ENCODE results near the gene GAB3. TPM values are rescaled to one million over a fixed set of nuclear protein-coding genes. Genes with fewer than 3 reads are reported as not detected.
"Not testable (repeated sequence)": the region's sequence is repeated elsewhere in the genome, so short reads cannot be mapped to it uniquely, and the experiment has no call there.

Gene GAB3
- total RNA-seq, 6 experiments from 2014 or later, result 0.64 to 1.7 (median 1.1) TPM

GRCh38 chrX:154657226-154657805 lies 93.6 kb downstream of the GAB3 start:
- TF ChIP-seq CTCF (IDR thresholded peaks at IDR 0.05) (no peak), POLR2A (IDR thresholded peaks at IDR 0.05) (no peak)
- no peaks in the 10 kb centered on the region for H3K36me3 ChIP-seq

GRCh38 chrX:154655786-154656185 lies 95.1 kb downstream of the GAB3 start:
- DNase-seq (no peak), ATAC-seq (no peak)
- Histone ChIP-seq H3K27ac (no peak overlapping the region), H3K4me3 (no peak overlapping the region), H3K9me3 (no peaks in the 10 kb centered on the region), H3K27me3 (no peaks in the 10 kb centered on the region), H3K36me3 (no peaks in the 10 kb centered on the region), H3K4me1 (no peaks in the 10 kb centered on the region)
- TF ChIP-seq POLR2A (IDR thresholded peaks at IDR 0.05), result no peak
- TF ChIP-seq CTCF (IDR thresholded peaks at IDR 0.05), result no peak
- WGBS (ENCODE audit: insufficient coverage, low coverage, low lambda C conversion rate, missing lambda C conversion rate), result 61% methylated on average over 3 of the region's 11 CpGs
- intact Hi-C loops (cut with DNase I), result no loop called here

More at GRCh38 chrX:154657226-154657805, 93.6 kb downstream of the GAB3 start:
- Histone ChIP-seq H3K27ac (no peak overlapping the region), H3K9me3 (no peaks in the 10 kb centered on the region), H3K4me1 (no peaks in the 10 kb centered on the region), H3K4me3 (no peak overlapping the region), H3K27me3 (no peaks in the 10 kb centered on the region)
- DNase-seq (no peak), ATAC-seq (no peak)
- 72% methylated on average over 14 of the region's 15 CpGs for WGBS (ENCODE audit: insufficient coverage, low coverage, low lambda C conversion rate, missing lambda C conversion rate)
- intact Hi-C loops (cut with DNase I), result no loop called here

GRCh38 chrX:154655346-154655745 lies 95.5 kb downstream of the GAB3 start:
- 47% methylated on average over 4 of the region's 6 CpGs for WGBS (ENCODE audit: insufficient coverage, low coverage, low lambda C conversion rate, missing lambda C conversion rate)
- DNase-seq (no peak), ATAC-seq (no peak)
- H3K27me3 ChIP-seq, result no peaks in the 10 kb centered on the region
- no peak overlapping the region for H3K4me3 ChIP-seq
- intact Hi-C loops (cut with DNase I), result no loop called here
- H3K4me1 ChIP-seq, result no peaks in the 10 kb centered on the region
- H3K9me3 ChIP-seq, result no peaks in the 10 kb centered on the region
- H3K36me3 ChIP-seq, result no peaks in the 10 kb centered on the region
- H3K27ac ChIP-seq, result no peak overlapping the region
- no peak for TF ChIP-seq CTCF (IDR thresholded peaks at IDR 0.05)
- no peak for TF ChIP-seq POLR2A (IDR thresholded peaks at IDR 0.05)

DNA sequence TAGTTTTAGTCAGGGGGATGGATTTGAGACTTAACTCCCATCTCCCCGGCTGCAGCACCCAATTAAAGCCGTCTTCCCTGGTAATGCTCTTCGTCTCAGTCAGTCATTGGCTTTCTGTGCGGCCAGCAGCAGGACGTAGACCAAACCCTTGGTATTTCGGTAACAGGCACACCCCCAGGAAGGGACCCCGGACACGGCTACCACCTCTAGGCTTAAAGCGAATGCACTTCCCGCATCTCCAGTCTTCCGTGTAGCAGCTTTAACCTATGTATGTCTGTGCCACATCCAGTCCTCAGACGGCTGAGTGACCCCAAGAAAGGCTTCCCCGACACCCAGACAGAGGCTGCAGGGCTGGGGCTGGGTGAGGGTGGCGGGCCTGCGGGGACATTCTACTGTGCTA lies 96.0 kb downstream of the GAB3 start:
- intact Hi-C loops (cut with DNase I), result no loop called here
- H3K27ac ChIP-seq, result no peak overlapping the region
- WGBS (ENCODE audit: insufficient coverage, low coverage, low lambda C conversion rate, missing lambda C conversion rate), result 81% methylated on average over 10 of the region's 15 CpGs
- no peaks in the 10 kb centered on the region for H3K27me3 ChIP-seq
- DNase-seq, result no peak
- no peak for ATAC-seq
- no peaks in the 10 kb centered on the region for H3K36me3 ChIP-seq
- TF ChIP-seq CTCF (IDR thresholded peaks at IDR 0.05) (no peak), POLR2A (IDR thresholded peaks at IDR 0.05) (no peak)
- no peaks in the 10 kb centered on the region for H3K9me3 ChIP-seq
- H3K4me1 ChIP-seq, result no peaks in the 10 kb centered on the region
- H3K4me3 ChIP-seq, result no peak overlapping the region

DNA sequence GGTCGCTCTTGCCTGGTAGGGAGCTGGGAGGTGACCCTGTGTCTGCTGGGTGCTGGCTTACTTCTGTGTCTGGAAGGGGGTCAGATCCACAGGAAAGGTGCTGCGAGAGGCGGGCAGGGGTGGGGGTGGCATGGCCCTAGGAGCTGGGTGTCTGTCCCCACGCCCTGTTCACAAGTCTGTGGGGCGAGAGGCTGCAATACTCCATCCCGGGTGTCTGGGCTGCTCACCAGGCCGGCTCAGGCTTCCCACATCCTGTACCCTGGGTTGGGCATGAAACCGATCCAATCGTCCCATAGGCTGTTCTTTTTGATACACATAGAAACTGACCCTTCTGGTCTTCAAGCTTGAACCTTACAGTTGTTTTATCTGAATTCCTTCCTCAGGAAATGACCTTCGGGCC lies 96.5 kb downstream of the GAB3 start:
- Histone ChIP-seq H3K9me3 (no peaks in the 10 kb centered on the region), H3K4me1 (no peaks in the 10 kb centered on the region), H3K4me3 (no peak overlapping the region), H3K27ac (no peak overlapping the region), H3K36me3 (no peaks in the 10 kb centered on the region), H3K27me3 (no peaks in the 10 kb centered on the region)
- intact Hi-C loops (cut with DNase I), result no loop called here
- ATAC-seq (no peak), DNase-seq (no peak)
- TF ChIP-seq CTCF (IDR thresholded peaks at IDR 0.05), result no peak
- no peak for TF ChIP-seq POLR2A (IDR thresholded peaks at IDR 0.05)
- 57% methylated on average over 1 of the region's 10 CpGs for WGBS (ENCODE audit: insufficient coverage, low coverage, low lambda C conversion rate, missing lambda C conversion rate)

DNA sequence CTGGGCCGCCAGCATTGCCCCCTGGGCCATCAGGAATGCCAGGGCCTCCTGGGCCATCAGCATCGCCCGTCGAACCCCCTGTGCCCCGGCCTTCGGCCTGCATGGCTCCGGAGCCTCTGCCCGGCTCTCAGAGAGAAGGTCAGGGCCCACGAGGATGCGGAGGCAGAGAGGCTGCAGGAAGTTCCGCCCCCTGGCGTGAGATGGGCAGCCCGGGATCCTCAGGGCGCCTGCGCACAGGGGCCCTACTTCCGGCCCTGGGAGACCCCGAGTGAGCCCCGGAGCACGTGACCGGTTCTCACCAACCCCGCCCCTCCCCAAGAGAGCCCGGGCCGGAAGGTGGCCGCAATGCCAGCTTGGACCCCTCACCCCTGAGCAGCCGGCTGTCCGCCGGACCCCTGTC lies 97.5 kb downstream of the GAB3 start, which contains the start of gene CTAG2:
CTAG2 (minus strand) TSS at position 167 of the 400 bp plus-strand sequence; CDS start at position 103, 64 bp downstream.
- ATAC-seq; intact Hi-C loops (cut with DNase I); DNase-seq; H3K4me3 ChIP-seq; H3K27ac ChIP-seq; H3K9me3 ChIP-seq; H3K27me3 ChIP-seq; H3K4me1 ChIP-seq; H3K36me3 ChIP-seq: not testable (repeated sequence)
- WGBS (ENCODE audit: insufficient coverage, low coverage, low lambda C conversion rate, missing lambda C conversion rate), result no CpG with 5 or more reads among the region's 27 CpGs

Data from right lobe of liver (tissue), 6 donors.